H9 (cell line): ENCODE results near the gene RNLS. TPM values are rescaled to one million over a fixed set of nuclear protein-coding genes. Genes with fewer than 3 reads are reported as not detected.

Experiments used
- DNase-seq: peaks from one replicate; pipeline ENCODE4 v3.0.0-alpha.2; 2017
- H2AFZ ChIP-seq: one replicate; pipeline ENCODE4 v1.6.1; 2013; ENCODE audit warnings: mild to moderate bottlenecking, low read length, control low read depth, moderate library complexity
- H2AK5ac ChIP-seq: 2 replicates; pipeline ENCODE4 v1.6.1; 2013; ENCODE audit warnings: low read length, control low read depth, mixed read lengths; ENCODE audit not compliant: insufficient read length
- H2BK120ac ChIP-seq: one replicate; pipeline ENCODE4 v1.6.1; 2013; ENCODE audit warnings: low read depth, mild to moderate bottlenecking, low read length, control low read depth, inconsistent platforms; ENCODE audit not compliant: poor library complexity, severe bottlenecking
- H2BK12ac ChIP-seq: 2 replicates; pipeline ENCODE4 v1.6.1; 2013; ENCODE audit warnings: low read length, control low read depth, mixed read lengths, low read depth; ENCODE audit not compliant: insufficient read length
- H2BK15ac ChIP-seq: 2 replicates; pipeline ENCODE4 v1.6.1; 2013; ENCODE audit warnings: low read depth, low read length, control low read depth
- H2BK20ac ChIP-seq: one replicate; pipeline ENCODE4 v1.6.1; 2013; ENCODE audit warnings: low read depth, mild to moderate bottlenecking, low read length, control low read depth, inconsistent platforms; ENCODE audit not compliant: poor library complexity, severe bottlenecking
- H2BK5ac ChIP-seq: 2 replicates; pipeline ENCODE4 v1.6.1; 2013; ENCODE audit warnings: low read length, control low read depth, mixed read lengths; ENCODE audit not compliant: insufficient read length
- H3K14ac ChIP-seq: 2 replicates; pipeline ENCODE4 v1.6.1; 2013; ENCODE audit warnings: low read length, control low read depth; ENCODE audit not compliant: insufficient read depth
- H3K18ac ChIP-seq: 2 replicates; pipeline ENCODE4 v1.6.1; 2013; ENCODE audit warnings: low read depth, mild to moderate bottlenecking, mixed read lengths, low read length, control low read depth; ENCODE audit not compliant: insufficient read length
- H3K23ac ChIP-seq: 2 replicates; pipeline ENCODE4 v1.6.1; 2013; ENCODE audit warnings: low read length, control low read depth, mixed read lengths, low read depth; ENCODE audit not compliant: insufficient read length
- H3K23me2 ChIP-seq: 2 replicates; pipeline ENCODE4 v1.6.1; 2013; ENCODE audit warnings: low read depth, mild to moderate bottlenecking, mixed read lengths, low read length, control low read depth; ENCODE audit not compliant: insufficient read length, poor library complexity, severe bottlenecking
- H3K27ac ChIP-seq: 2 replicates; pipeline ENCODE4 v1.5.1; 2013; ENCODE audit warnings: low read length, control low read depth, mixed read lengths, low read depth; ENCODE audit not compliant: insufficient read length
- H3K27me3 ChIP-seq: 2 replicates; pipeline ENCODE4 v1.6.1; 2013; ENCODE audit warnings: low read length, control low read depth, inconsistent platforms; ENCODE audit not compliant: insufficient read depth
- H3K4ac ChIP-seq: 2 replicates; pipeline ENCODE4 v1.6.1; 2013; ENCODE audit warnings: low read depth, mild to moderate bottlenecking, control low read depth, inconsistent platforms, low read length, moderate library complexity
- H3K4me1 ChIP-seq: 2 replicates; pipeline ENCODE4 v1.6.1; 2013; ENCODE audit warnings: low read length, control low read depth, inconsistent platforms; ENCODE audit not compliant: insufficient read depth
- H3K4me2 ChIP-seq: 2 replicates; pipeline ENCODE4 v1.6.1; 2013; ENCODE audit warnings: low read length, control low read depth, mixed read lengths; ENCODE audit not compliant: insufficient read length, insufficient read depth
- H3K56ac ChIP-seq: 2 replicates; pipeline ENCODE4 v1.6.1; 2013; ENCODE audit warnings: low read depth, mild to moderate bottlenecking, mixed read lengths, low read length, control low read depth; ENCODE audit not compliant: insufficient read length
- H3K79me1 ChIP-seq: 2 replicates; pipeline ENCODE4 v1.6.1; 2013; ENCODE audit warnings: low read depth, mild to moderate bottlenecking, moderate library complexity, low read length, control low read depth, inconsistent platforms; ENCODE audit not compliant: insufficient read depth, poor library complexity, severe bottlenecking
- H3K79me2 ChIP-seq: 2 replicates; pipeline ENCODE4 v1.6.1; 2013; ENCODE audit warnings: low read length, control low read depth, inconsistent platforms; ENCODE audit not compliant: insufficient read depth
- H3K9ac ChIP-seq: 2 replicates; pipeline ENCODE4 v1.6.1; 2013; ENCODE audit warnings: low read length, control low read depth, mixed read lengths; ENCODE audit not compliant: insufficient read length; ENCODE audit errors: extremely low read depth
- H3K9me3 ChIP-seq: one replicate; pipeline ENCODE4 v1.6.1; 2013; ENCODE audit warnings: low read depth, low read length, inconsistent platforms; ENCODE audit not compliant: control insufficient read depth
- H3T11ph ChIP-seq: one replicate; pipeline ENCODE4 v1.6.1; 2013; ENCODE audit warnings: mild to moderate bottlenecking, low read length, control low read depth, inconsistent platforms
- H4K20me1 ChIP-seq: one replicate; pipeline ENCODE4 v1.6.1; 2013; ENCODE audit not compliant: control insufficient read depth, insufficient read length, insufficient read depth
- H4K5ac ChIP-seq: 2 replicates; pipeline ENCODE4 v1.6.1; 2013; ENCODE audit warnings: low read depth, mild to moderate bottlenecking, mixed read lengths, low read length, control low read depth; ENCODE audit not compliant: insufficient read length
- H4K8ac ChIP-seq: replicated peaks from 2 replicates; pipeline ENCODE4 v1.6.1; 2013; ENCODE audit warnings: low read length, control low read depth, mixed read lengths, low read depth; ENCODE audit not compliant: insufficient read length
- H4K91ac ChIP-seq: 2 replicates; pipeline ENCODE4 v1.6.1; 2013; ENCODE audit warnings: low read depth, mild to moderate bottlenecking, moderate library complexity, mixed read lengths, low read length, control low read depth; ENCODE audit not compliant: insufficient read length
- H3K27ac Mint-ChIP-seq, 3 experiments: 2 replicates in 2 of 3; 3 replicates in 1 of 3; pipeline ENCODE4 v1.8.0; 2020 to 2021; ENCODE audit warnings: mixed read lengths in 3 of 3, mild to moderate bottlenecking in 1 of 3, moderate library complexity in 1 of 3
- H3K27me3 Mint-ChIP-seq: 2 replicates; pipeline ENCODE4 v1.8.0; 2021; ENCODE audit warnings: low read depth, mild to moderate bottlenecking, moderate library complexity, mixed read lengths
- H3K36me3 Mint-ChIP-seq, 3 experiments: 2 replicates in 2 of 3; 3 replicates in 1 of 3; pipeline ENCODE4 v1.8.0; 2020 to 2021; ENCODE audit warnings: low read depth in 3 of 3, mixed read lengths in 3 of 3; ENCODE audit not compliant: insufficient read depth in 1 of 3
- H3K4me1 Mint-ChIP-seq, 2 experiments: 2 replicates each; pipeline ENCODE4 v1.8.0; 2020; ENCODE audit warnings: mixed read lengths in 2 of 2
- H3K4me3 Mint-ChIP-seq, 2 experiments: 2 replicates in 1 of 2; 3 replicates in 1 of 2; pipeline ENCODE4 v1.8.0; 2020 to 2021; ENCODE audit warnings: mild to moderate bottlenecking in 2 of 2, mixed read lengths in 2 of 2, moderate library complexity in 1 of 2
- H3K9me3 Mint-ChIP-seq, 2 experiments: 2 replicates in 1 of 2; 3 replicates in 1 of 2; pipeline ENCODE4 v1.8.0; 2020; ENCODE audit warnings: mild to moderate bottlenecking in 2 of 2, mixed read lengths in 2 of 2, moderate library complexity in 1 of 2
- WGBS: extraction: QIAGEN DNeasy Blood & Tissue Kit; methylation state at CpG from one replicate; pipeline ENCODE4 v1.1.7; 2013; ENCODE audit warnings: missing lambda C conversion rate, low lambda C conversion rate, mixed read lengths; ENCODE audit not compliant: insufficient read length; ENCODE audit errors: extremely low coverage; 5-methylcytosine and 5-hydroxymethylcytosine counted together
- total RNA-seq: library from RNA; stranded (reverse); gene quantifications from 2 replicates; pipeline ENCODE4 v1.2.1, GENCODE V29; 2021
- TF ChIP-seq, protein P1 (sequence below): fragments of 200-600 bp; sonication (generic); conservative IDR thresholded peaks from 3 replicates; pipeline ENCODE4 v1.8.0; 2021; ENCODE audit warnings: antibody characterized with exemption, mild to moderate bottlenecking

RNLS gene
- total RNA-seq, 1 experiment from 2014 or later, result 7.5 TPM

DNA sequence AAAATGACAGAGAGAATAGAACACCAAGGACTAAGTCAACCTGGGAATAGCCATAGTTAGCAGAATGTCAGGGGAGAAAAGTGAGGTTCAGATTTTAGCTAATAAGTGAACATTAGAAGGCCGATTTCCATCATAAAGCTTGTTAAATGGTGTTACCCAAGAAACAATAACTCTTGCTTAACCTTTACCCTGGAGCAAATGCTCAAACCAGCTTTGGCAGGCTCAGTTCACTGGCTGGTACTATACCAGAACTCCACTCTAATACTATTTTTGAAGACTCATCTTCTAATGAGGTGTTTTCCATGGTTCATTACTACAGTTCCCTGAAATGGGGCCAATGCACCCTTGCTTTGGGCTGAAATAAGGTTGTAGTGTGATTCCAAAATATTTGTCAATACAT lies 61.3 kb downstream of the RNLS start:
- no peak overlapping the region for H3K4me3 Mint-ChIP-seq

More for the DNA sequence above, 61.3 kb downstream of the RNLS start:
- Histone ChIP-seq H4K8ac (no peak overlapping the region), H2AFZ (no peak overlapping the region), H4K91ac (no peak overlapping the region), H2BK5ac (no peak overlapping the region), H3K56ac (no peak overlapping the region), H3K23me2 (no peaks in the 10 kb centered on the region), H2BK15ac (no peak overlapping the region), H2BK20ac (no peak overlapping the region), H3K4me2 (no peak overlapping the region), H2BK120ac (no peak overlapping the region), H3T11ph (no peak overlapping the region), H4K5ac (no peak overlapping the region), H3K14ac (no peak overlapping the region), H3K9me3 (no peaks in the 10 kb centered on the region), H3K27me3 (no peaks in the 10 kb centered on the region), H3K79me1 (no peaks in the 10 kb centered on the region), H3K27ac (no peak overlapping the region), H3K79me2 (no peaks in the 10 kb centered on the region), H2AK5ac (no peak overlapping the region), H4K20me1 (no peaks in the 10 kb centered on the region), H2BK12ac (no peak overlapping the region), H3K18ac (no peak overlapping the region), H3K23ac (no peak overlapping the region), H3K4me1 (no peaks in the 10 kb centered on the region), H3K4ac (no peak overlapping the region), H3K9ac (no peak overlapping the region)
- H3K9me3 Mint-ChIP-seq, result no peaks in the 10 kb centered on the region
- no peak overlapping the region for H3K27ac Mint-ChIP-seq
- no peaks in the 10 kb centered on the region for H3K27me3 Mint-ChIP-seq
- H3K36me3 Mint-ChIP-seq, result no peaks in the 10 kb centered on the region
- TF ChIP-seq, protein P1, sequence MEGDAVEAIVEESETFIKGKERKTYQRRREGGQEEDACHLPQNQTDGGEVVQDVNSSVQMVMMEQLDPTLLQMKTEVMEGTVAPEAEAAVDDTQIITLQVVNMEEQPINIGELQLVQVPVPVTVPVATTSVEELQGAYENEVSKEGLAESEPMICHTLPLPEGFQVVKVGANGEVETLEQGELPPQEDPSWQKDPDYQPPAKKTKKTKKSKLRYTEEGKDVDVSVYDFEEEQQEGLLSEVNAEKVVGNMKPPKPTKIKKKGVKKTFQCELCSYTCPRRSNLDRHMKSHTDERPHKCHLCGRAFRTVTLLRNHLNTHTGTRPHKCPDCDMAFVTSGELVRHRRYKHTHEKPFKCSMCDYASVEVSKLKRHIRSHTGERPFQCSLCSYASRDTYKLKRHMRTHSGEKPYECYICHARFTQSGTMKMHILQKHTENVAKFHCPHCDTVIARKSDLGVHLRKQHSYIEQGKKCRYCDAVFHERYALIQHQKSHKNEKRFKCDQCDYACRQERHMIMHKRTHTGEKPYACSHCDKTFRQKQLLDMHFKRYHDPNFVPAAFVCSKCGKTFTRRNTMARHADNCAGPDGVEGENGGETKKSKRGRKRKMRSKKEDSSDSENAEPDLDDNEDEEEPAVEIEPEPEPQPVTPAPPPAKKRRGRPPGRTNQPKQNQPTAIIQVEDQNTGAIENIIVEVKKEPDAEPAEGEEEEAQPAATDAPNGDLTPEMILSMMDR, result no peak
- no CpG with 5 or more reads among the region's 1 CpG for WGBS
- H3K4me1 Mint-ChIP-seq, result peaks cover 14 to 16% of the 10 kb centered on the region in 2 experiments
- DNase-seq, result no peak
